HUES6 (cell line): ENCODE results near the gene PTH1R.

Experiments
- H3K27ac ChIP-seq: 2 replicates; pipeline ENCODE4 v1.7.0; 2013; ENCODE audit warnings: low read depth, mild to moderate bottlenecking, low read length, inconsistent platforms
- H3K27me3 ChIP-seq: 2 replicates; pipeline ENCODE4 v1.6.1; 2013; ENCODE audit warnings: low read length; ENCODE audit not compliant: control insufficient read depth, insufficient read depth
- H3K36me3 ChIP-seq: 2 replicates; pipeline ENCODE4 v1.6.1; 2013; ENCODE audit warnings: low read length; ENCODE audit not compliant: control insufficient read depth, insufficient read depth
- H3K4me1 ChIP-seq: 2 replicates; pipeline ENCODE4 v1.6.1; 2013; ENCODE audit warnings: low read length; ENCODE audit not compliant: control insufficient read depth, insufficient read depth
- H3K4me3 ChIP-seq: 2 replicates; pipeline ENCODE4 v1.5.1; 2013; ENCODE audit warnings: low read depth, low read length
- H3K9ac ChIP-seq: one replicate; pipeline ENCODE4 v1.6.1; 2013; ENCODE audit warnings: mild to moderate bottlenecking, low read length
- H3K9me3 ChIP-seq: 2 replicates; pipeline ENCODE4 v1.6.1; 2013; ENCODE audit warnings: low read depth, low read length; ENCODE audit not compliant: control insufficient read depth, insufficient read depth

The PTH1R gene

DNA sequence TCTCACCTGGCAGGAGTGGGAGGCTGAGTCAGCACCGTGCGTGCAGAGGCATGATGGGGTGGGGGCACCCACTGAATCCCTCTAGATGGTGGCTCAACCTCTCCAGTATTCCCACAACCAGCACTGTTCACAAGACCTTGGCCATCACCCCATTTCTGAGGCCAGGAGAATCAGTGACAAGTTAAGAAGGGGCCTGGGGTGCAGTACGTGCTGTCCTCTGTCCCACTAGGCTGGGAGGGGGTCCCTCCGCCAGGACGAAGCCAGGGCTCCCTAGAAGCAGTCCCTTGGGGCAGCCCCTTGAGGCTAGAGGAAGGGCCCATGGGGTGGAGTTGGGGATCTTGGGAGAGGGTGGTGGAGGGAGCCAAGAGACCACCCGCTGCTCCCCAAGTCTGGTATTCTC is 19.1 kb upstream of the PTH1R start:
- Histone ChIP-seq H3K36me3 (no peaks in the 10 kb centered on the region), H3K4me3 (no peak overlapping the region), H3K9ac (no peak overlapping the region), H3K4me1 (peaks cover 1% of the 10 kb centered on the region; the same call in 1 of the 2 replicates), H3K27ac (no peak overlapping the region), H3K9me3 (no peaks in the 10 kb centered on the region), H3K27me3 (peaks cover 9% of the 10 kb centered on the region; the same call in 1 of the 2 replicates)

DNA sequence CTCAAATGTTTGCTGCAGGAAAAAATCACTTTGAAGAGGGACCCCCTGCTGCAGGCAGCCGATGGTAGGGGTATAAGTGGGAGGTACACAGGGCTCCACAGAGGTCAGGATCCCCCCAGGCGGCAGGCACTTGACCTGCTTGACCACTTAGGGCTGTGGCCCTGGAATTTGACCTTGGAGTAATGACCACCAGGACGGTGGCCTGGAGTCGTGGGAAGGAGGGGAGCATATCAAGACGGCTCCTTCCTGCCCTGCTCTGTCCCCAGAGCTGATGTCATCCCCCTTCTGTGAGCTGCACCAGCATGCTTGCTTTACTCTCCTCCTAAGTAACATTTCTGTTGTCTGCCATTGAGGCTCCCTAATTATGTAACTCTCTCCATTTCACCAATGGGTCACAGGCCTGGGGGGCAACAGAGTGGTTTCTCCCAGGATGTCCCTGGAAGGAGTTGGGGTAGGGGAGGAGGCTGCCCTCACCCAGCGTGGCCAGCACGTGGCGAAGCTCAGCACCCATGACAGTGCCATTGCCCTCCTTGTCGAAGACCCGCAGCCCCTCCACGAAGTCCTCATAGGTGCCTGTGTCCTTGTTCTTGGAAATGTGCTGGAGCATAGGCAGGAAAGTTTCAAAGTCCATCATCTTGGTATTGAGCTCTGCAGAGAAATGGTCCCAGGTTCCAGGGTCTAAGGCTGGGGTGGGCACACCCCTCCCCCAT is 18.4 kb upstream of the PTH1R start:
- Histone ChIP-seq H3K9me3 (no peaks in the 10 kb centered on the region), H3K27me3 (peaks cover 9% of the 10 kb centered on the region; the same call in 1 of the 2 replicates), H3K9ac (no peak overlapping the region), H3K36me3 (no peaks in the 10 kb centered on the region), H3K4me1 (peaks cover 3% of the 10 kb centered on the region; the same call in 1 of the 2 replicates), H3K4me3 (no peak overlapping the region), H3K27ac (no peak overlapping the region)

GRCh38 chr3:46860017-46860809 is 17.3 kb upstream of the PTH1R start:
- peaks cover 9% of the 10 kb centered on the region; the same call in 1 of the 2 replicates for H3K27me3 ChIP-seq
- peaks cover 3% of the 10 kb centered on the region; the same call in 1 of the 2 replicates for H3K4me1 ChIP-seq
- H3K9me3 ChIP-seq = no peaks in the 10 kb centered on the region
- no peak overlapping the region for H3K9ac ChIP-seq
- no peak overlapping the region for H3K4me3 ChIP-seq
- no peak overlapping the region for H3K27ac ChIP-seq
- no peaks in the 10 kb centered on the region for H3K36me3 ChIP-seq

- Histone ChIP-seq H3K9ac (no peak overlapping the region), H3K4me3 (no peak overlapping the region), H3K27ac (no peak overlapping the region), H3K4me1 (peaks cover 3% of the 10 kb centered on the region; the same call in 1 of the 2 replicates), H3K9me3 (no peaks in the 10 kb centered on the region), H3K36me3 (no peaks in the 10 kb centered on the region), H3K27me3 (peaks cover 9% of the 10 kb centered on the region; the same call in 1 of the 2 replicates)
Measured at GRCh38 chr3:46860810-46861604, 16.5 kb upstream of the PTH1R start.

- Histone ChIP-seq H3K9ac (no peak overlapping the region), H3K36me3 (no peaks in the 10 kb centered on the region), H3K9me3 (no peaks in the 10 kb centered on the region), H3K27ac (no peak overlapping the region), H3K27me3 (peaks cover 9% of the 10 kb centered on the region; the same call in 1 of the 2 replicates), H3K4me3 (no peak overlapping the region), H3K4me1 (peaks cover 3% of the 10 kb centered on the region; the same call in 1 of the 2 replicates)
Measured at GRCh38 chr3:46861605-46862368, 15.7 kb upstream of the PTH1R start.

DNA sequence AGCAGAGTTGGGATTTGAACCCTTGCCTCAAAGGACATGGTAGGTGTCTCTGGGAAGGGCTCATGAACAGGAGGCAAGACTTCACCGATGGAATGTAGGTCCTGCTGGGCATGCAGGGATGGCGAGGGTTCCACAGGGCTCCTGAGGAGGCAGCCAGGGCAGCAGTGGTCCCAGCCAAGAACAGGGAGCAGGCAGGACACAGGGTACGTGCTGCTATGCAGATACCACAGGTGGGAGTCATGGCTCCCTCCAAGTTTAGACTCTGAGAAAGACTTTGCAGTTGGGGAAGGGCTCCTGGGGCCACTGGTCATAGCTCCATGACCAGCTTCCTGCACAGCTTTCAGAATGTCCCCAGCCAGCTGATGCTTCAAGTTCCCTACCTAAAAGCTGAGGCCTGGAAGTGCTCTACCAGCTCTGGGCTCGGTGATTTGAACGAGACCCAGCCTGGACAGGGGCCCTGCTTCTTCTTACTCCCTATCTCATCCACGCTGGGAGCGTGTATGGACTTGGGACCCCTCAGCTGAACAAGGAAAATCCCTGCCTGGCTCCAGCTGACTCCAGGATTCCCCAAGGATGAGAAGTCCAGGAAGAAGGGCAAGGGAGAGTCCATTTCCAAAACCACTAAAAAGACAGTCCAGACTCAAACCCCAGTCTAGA is 15.0 kb upstream of the PTH1R start:
- H3K4me3 ChIP-seq = no peak overlapping the region
- peaks cover 9% of the 10 kb centered on the region; the same call in 1 of the 2 replicates for H3K27me3 ChIP-seq
- no peaks in the 10 kb centered on the region for H3K9me3 ChIP-seq
- no peaks in the 10 kb centered on the region for H3K36me3 ChIP-seq
- peaks cover 6% of the 10 kb centered on the region; the same call in 1 of the 2 replicates for H3K4me1 ChIP-seq
- no peak overlapping the region for H3K9ac ChIP-seq
- H3K27ac ChIP-seq = no peak overlapping the region

DNA sequence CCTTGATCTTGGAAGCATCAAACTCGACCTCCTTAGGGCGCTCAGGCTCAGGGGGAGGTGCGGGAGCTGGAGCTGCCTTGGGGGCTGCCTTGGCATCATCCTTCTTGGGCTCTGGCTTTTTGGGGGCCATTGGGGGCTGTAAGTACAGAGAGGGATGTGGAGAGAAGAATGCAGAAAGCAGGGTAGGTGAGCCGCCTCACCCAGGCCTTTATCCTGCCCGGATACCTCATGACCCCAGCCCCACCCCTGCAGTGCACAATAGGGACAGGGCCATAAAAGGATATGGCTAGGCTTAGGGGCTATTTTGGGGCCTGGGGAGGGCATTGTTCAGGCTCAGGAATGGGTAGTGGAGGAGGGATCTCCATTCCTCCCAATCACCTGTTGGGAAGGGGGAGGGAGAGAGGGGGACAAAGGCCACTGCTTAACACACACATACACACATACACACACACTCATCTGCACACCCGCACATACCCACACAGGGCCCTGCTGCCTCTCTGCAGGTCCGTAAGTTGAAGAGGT is 14.2 kb upstream of the PTH1R start, which contains the start of gene MYL3:
TSS of gene MYL3 (minus strand) at position 184 of the 522 bp plus-strand sequence. CDS start at position 130, 54 bp downstream.
- H3K27ac ChIP-seq = no peak within 1 kb of the TSS
- peaks cover under 1% of the 10 kb centered on the region; the same call in 1 of the 2 replicates for H3K27me3 ChIP-seq
- peaks cover 6% of the 10 kb centered on the region; the same call in 1 of the 2 replicates for H3K4me1 ChIP-seq
- H3K9ac ChIP-seq = no peak within 1 kb of the TSS
- H3K36me3 ChIP-seq = no peaks in the 10 kb centered on the region
- H3K4me3 ChIP-seq = no peak within 1 kb of the TSS
- no peaks in the 10 kb centered on the region for H3K9me3 ChIP-seq

- Histone ChIP-seq H3K4me3 (no peak overlapping the region), H3K27ac (no peak overlapping the region), H3K4me1 (peaks cover 6% of the 10 kb centered on the region; the same call in 1 of the 2 replicates), H3K9ac (no peak overlapping the region), H3K27me3 (no peaks in the 10 kb centered on the region; the same call in 1 of the 2 replicates), H3K9me3 (no peaks in the 10 kb centered on the region), H3K36me3 (no peaks in the 10 kb centered on the region)
Measured at GRCh38 chr3:46864061-46864881, 13.2 kb upstream of the PTH1R start.

DNA sequence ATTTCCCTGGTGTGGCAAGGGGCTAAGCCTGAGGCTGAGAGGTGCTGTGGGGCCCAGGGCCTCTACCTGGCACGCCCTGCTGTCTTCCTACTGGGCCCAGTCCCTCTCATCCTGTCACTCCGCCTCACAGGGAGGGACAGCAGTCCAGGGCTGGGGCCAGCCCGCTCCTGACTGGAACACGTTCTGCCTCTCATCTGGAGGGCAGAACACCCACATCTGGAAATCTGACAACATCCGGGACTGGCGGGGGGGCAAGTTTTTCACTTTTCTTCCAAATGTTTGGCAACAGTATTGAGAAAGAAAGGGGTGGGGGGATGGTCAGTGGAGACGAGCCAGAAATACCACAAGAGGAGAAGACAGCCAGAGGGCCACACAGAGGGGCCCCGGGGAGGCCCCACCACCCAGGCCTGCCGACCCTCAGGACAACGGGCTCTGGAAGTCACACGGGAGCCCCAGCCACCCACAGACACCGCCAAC is 12.5 kb upstream of the PTH1R start:
- H3K9ac ChIP-seq = no peak overlapping the region
- no peaks in the 10 kb centered on the region for H3K36me3 ChIP-seq
- no peak overlapping the region for H3K4me3 ChIP-seq
- H3K27me3 ChIP-seq = peaks cover 2% of the 10 kb centered on the region; the same call in 1 of the 2 replicates
- no peaks in the 10 kb centered on the region for H3K9me3 ChIP-seq
- peaks cover 6% of the 10 kb centered on the region; the same call in 1 of the 2 replicates for H3K4me1 ChIP-seq
- no peak overlapping the region for H3K27ac ChIP-seq
